ENCODE measurements around the gene SLC25A45. TPM values are rescaled to one million over a fixed set of nuclear protein-coding genes. Genes with fewer than 3 reads are reported as not detected.

SLC25A45 gene
- total and polyA plus RNA-seq, 12 donors: 3.1 to 12.2 (median 8.3) TPM

DNA sequence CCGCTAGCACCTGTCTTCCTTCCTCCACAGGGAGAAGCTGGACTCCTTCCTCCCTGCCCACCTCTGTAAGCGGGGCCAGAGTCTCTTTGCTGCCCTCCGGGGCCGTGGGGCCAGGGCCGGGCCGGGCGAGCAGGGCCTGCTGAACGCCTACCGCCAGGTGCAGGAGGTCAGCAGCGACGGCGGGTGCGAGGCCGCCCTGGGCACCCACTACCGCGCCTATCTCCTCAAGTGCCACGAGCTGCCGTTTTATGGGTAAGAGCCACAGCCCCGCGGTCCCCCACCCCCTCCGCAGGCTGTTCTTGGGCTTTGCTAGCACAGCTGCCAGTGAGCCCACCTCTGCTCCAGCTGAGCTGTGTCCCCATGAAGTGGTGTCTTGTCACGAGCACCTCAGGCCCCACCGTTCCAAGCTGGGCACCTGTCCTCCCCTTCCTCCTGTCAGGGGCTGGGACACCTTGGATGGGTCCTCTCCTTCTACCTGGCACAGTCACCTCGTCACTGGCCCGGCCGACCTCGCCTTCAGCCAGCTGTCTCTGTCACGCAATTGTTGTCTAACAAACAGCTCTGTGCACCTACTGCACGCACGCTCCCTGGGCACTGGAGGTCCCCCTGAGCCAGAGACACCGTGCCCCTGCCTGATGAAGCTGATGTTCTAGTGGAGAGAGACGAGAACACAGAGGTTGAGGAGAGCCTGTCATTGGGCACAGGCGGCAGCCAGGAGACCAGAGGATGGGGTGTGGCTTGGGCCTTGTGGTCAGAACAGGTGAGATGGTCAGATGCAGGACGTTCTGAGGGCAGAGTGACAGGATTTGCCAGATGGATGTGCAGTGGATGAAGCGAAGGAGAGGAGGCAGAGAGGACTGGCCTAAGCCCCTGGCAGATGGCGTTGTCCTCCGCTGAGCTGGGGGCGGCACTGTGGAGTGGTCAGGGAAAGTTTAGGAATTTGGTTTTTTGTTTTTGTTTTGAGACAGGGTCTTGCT lies 14.6 kb upstream of the SLC25A45 start:
- no peak for TF ChIP-seq CTCF (IDR thresholded peaks at IDR 0.05)
- no peaks in the 10 kb centered on the region for H3K9me3 ChIP-seq
- H3K36me3 ChIP-seq: peaks cover 0 to 95% (median 60%) of the 10 kb centered on the region in 9 donors
- H3K27ac ChIP-seq: no peak overlapping the region
- DNase-seq (no peak), ATAC-seq (no peak)
- H3K4me1 ChIP-seq: peaks cover 0 to 13% (median 5%) of the 10 kb centered on the region in 9 donors
- H3K4me3 ChIP-seq: no peak overlapping the region
- intact Hi-C loops (cut with DNase I): no loop called here
- 93 to 95% methylated on average over 36 to 38 of the region's 38 CpGs for WGBS, 2 donors
- H3K27me3 ChIP-seq: no peaks in the 10 kb centered on the region

DNA sequence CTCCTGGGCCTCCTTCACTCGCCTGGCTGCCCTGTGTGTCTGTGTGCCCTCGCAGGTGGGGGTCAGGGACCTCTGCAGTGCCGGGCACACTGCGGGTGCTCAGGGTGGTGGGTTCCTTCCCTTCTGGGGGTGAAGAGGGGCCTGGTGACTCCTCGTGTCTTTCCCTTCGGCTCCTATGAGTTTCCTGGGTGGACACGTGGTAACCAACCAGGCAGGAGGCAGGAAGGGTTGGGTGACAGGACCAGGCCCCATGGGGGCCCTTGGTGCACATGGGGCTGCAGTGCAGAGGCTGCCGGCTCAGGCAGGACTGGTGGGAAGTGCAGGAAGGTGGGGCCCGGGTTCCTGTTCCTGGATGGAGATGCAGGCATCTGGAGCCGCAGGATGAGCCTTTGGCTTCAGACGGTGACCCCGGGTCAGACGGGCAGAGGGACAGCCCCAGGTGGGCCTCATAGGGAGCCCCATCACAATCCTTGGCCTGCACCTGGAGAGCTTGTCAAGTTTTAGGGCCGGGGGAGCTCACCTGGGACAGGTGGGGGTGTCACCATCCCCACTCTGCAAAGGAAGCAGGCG lies 13.6 kb upstream of the SLC25A45 start:
- WGBS, 2 donors: 83 to 84% methylated on average over 15 of the region's 15 CpGs
- Histone ChIP-seq H3K27me3 (no peaks in the 10 kb centered on the region), H3K9me3 (no peaks in the 10 kb centered on the region), H3K36me3 (peaks cover 0 to 98% (median 57%) of the 10 kb centered on the region in 9 donors), H3K4me3 (no peak overlapping the region), H3K27ac (no peak overlapping the region), H3K4me1 (peaks cover 5 to 23% (median 15%) of the 10 kb centered on the region in 9 donors)
- ATAC-seq (no peak), DNase-seq (no peak)
- TF ChIP-seq CTCF (IDR thresholded peaks at IDR 0.05): no peak
- intact Hi-C loops (cut with DNase I): no loop called here

- peaks cover 0 to 93% (median 40%) of the 10 kb centered on the region in 9 donors for H3K36me3 ChIP-seq
- no peaks in the 10 kb centered on the region for H3K9me3 ChIP-seq
- ATAC-seq (no peak), DNase-seq (no peak)
- no peak overlapping the region for H3K27ac ChIP-seq
- peaks cover 18 to 42% (median 34%) of the 10 kb centered on the region in 9 donors for H3K4me1 ChIP-seq
- intact Hi-C loops (cut with DNase I): no loop called here
- H3K27me3 ChIP-seq: no peaks in the 10 kb centered on the region
- TF ChIP-seq CTCF (IDR thresholded peaks at IDR 0.05): no peak
- WGBS, 2 donors: 96 to 98% methylated on average over 20 of the region's 20 CpGs
- no peak overlapping the region for H3K4me3 ChIP-seq
These were observed 11.7 kb upstream of the SLC25A45 start for GRCh38 chr11:65394125-65394536.

GRCh38 chr11:65393513-65394079 lies 11.2 kb upstream of the SLC25A45 start:
- DNase-seq: no peak

More at GRCh38 chr11:65393513-65394079, 11.2 kb upstream of the SLC25A45 start:
- H3K9me3 ChIP-seq: no peaks in the 10 kb centered on the region
- no peak overlapping the region for H3K4me3 ChIP-seq
- H3K36me3 ChIP-seq: peaks cover 0 to 93% (median 36%) of the 10 kb centered on the region in 9 donors
- H3K27me3 ChIP-seq: no peaks in the 10 kb centered on the region
- intact Hi-C loops (cut with DNase I): no loop called here
- ATAC-seq: no peak
- TF ChIP-seq CTCF (IDR thresholded peaks at IDR 0.05): no peak
- 88% methylated on average over 17 of the region's 17 CpGs for WGBS, 2 donors
- peaks cover 18 to 47% (median 39%) of the 10 kb centered on the region in 9 donors for H3K4me1 ChIP-seq
- no peak overlapping the region for H3K27ac ChIP-seq

All from heart right ventricle (tissue), 16 donors.